ENCODE data around the gene R3HDML.
"Not testable (repeated sequence)": the region's sequence is repeated elsewhere in the genome, so short reads cannot be mapped to it uniquely, and the experiment has no call there.

R3HDML gene, protein sequence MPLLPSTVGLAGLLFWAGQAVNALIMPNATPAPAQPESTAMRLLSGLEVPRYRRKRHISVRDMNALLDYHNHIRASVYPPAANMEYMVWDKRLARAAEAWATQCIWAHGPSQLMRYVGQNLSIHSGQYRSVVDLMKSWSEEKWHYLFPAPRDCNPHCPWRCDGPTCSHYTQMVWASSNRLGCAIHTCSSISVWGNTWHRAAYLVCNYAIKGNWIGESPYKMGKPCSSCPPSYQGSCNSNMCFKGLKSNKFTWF

DNA sequence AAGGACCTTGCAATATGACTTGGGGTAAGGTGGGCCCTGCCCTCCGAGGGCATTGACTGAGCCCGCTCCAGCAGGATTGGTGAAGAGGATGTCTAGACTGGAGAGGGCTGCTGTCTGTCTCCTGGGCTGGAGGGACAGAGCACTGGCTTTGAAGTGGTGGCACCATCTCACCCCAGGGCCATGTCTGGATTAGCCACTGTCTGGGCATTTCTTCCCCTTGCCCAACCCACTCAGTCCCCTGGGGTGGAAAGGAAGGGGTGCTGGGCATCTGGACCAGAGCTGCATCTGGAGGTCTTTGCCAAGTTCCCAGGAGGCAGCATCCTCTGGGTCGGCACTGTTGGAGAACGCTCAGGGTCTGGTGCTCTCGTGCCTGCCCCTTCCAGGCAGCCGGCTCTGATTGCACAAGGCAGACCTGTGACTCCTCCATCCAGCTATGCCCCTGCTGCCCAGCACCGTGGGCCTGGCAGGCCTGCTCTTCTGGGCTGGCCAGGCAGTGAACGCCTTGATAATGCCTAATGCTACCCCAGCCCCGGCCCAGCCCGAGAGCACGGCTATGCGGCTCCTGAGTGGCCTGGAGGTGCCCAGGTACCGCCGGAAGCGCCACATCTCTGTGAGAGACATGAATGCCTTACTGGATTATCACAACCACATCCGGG, at the start of gene R3HDML:
Gene R3HDML (plus strand): TSS at position 319 of the 656 bp plus-strand sequence. CDS start 115 bp downstream, at position 434.
- DNase-seq, result no peak

DNA sequence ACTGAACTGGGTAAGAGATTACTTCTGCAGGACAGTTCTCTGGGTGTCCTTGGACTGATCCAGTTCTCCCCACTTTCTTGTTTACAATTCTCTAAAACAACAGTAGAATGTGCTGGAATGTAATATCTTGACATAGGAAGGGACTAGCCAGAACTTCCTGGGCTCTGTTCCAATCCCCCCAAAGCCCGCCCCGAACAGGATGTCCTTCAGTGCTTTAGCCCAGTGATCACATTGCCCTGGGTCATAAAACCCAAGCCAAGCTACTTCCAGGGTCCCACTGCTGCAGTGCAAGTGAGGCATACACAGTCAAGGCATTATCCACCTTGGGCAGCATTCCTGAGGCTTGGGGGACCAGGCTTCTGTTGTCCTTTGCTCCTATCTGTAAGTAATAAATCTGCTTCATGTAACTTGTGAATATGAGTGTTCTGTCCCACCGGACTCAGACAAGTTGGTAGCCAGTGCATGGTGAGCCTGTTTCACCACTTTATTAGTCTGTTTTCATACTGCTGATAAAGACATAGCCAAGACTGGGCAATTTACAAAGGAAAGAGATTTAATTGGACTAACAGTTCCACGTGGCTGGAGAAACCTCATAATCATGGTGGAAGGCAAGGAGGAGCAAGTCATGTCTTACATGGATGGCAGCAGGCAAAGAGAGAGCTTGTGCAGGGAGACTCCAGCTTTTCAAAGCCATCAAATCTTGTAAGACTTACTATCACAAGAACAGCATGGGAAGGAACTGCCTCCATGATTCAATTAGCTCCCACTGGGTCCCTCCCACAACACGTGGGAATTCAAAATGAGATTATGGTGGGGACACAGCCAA, 49.4 kb upstream of the R3HDML start:
- no peak for DNase-seq

DNA sequence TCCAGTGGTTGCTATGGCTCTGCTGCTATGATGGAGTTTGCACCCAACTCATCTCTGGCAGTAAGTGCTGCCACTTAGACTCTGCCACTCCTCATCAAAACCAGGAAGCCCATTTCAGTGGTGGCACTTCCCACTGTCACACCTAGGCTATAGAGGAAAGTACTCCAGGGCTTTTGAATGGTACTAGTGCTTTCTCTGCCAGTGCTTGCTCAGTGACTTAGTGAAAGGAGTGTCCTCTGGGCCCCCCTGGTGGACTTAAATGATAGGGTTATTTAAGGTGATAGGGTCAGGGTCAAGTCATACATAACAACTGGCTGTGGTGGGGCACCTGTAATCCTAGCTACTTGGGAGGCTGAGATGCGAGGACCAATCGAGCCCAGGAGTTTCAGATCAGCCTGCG, 48.6 kb upstream of the R3HDML start:
- no peak for DNase-seq

DNA sequence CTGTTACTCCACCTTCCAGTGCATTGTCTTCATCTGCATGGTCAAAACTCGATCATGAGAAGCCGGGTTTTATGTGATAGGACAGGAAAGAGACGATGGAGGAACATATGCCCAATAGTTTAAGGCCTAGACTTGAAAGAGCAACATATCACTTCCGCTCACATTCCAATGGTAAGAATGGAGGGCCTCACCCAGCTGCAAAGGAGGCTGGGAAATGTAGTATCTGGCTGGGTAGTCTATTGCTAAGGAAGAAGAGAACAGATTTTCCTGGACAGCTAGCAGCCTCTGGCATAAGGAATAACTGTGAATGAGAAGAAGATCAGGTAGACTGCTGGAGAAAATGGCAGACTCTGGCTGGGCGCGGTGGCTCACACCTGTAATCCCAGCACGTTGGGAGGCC, 45.1 kb upstream of the R3HDML start:
- no peak for DNase-seq

DNA sequence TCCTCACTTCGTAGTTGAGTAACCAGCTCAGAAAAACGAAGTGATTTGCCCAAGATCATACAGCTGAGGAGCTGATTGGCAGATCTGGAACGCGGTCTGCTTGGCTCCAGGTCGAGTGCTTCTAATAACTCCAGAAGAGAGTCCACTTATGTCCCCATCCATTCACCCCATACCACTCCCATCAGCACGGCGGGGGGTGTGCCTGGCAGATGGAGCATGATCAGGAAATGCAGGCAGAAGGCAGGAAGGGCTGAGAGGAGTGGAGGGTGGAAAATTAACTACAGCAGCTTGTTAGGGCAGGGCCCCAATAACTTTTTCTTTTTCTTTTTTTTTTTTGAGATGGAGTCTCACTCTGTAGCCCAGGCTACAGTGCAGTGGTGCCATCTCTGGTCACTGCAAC, 40.8 kb upstream of the R3HDML start:
- peak; percentile 56 for DNase-seq

DNA sequence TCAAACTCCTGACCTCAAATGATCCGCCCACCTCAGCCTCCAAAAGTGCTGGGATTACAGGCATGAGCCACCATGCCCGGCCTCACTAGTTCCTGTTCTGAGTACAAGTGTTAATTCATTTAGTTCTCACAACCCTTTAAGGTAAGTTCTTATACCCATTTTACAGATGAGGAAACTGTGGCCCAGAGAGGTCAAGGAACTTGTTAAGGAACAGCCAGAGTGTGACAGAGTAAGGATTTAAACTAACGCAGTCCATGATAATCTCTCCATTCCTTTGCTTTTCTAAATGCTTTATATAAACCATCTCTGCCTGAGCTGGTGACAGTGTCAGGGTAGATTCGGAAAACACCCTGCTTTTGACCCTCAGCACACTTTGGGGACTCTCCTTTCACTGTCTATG, 39.1 kb upstream of the R3HDML start:
- no peak for DNase-seq

DNA sequence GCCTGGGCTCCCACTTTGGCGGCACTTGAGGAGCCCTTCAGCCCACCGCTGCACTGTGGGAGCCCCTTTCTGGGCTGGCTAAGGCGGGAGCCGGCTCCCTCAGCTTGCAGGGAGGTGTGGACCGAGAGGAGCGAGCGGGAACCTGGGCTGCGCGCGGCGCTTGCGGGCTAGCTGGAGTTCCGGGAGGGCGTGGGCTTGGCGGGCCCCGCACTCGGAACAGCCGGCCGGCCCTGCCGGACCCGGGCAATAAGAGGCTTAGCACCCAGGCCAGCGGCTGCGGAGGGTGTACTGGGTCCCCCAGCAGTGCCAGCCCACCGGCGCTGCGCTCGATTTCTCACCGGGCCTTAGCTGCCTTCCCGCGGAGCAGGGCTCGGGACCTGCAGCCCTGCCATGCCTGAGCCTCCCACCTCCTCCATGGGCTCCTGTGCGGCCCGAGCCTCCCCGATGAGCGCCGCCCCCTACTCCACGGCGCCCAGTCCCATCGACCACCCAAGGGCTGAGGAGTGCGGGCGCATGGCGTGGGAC, 37.8 kb upstream of the R3HDML start:
- not testable (repeated sequence) for DNase-seq

DNA sequence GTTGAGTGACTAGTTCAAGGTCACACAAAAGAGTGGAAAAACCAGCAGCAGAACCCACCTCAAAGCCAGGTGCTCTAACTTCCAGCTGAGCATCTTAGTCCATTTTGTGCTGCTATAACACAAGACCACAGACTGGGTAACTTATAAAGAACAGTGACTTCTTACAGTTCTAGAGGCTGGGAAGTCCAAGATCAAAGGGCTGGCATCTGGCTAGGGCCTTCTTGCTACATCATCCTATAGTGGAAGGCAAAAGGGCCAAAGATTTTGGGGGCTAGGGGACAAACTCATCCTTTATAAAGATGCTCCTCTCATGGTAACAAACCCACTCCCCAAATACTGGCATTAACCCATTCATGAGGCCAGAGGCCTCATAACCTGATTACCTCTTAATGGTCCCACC, 35.6 kb upstream of the R3HDML start:
- DNase-seq, result no peak

DNA sequence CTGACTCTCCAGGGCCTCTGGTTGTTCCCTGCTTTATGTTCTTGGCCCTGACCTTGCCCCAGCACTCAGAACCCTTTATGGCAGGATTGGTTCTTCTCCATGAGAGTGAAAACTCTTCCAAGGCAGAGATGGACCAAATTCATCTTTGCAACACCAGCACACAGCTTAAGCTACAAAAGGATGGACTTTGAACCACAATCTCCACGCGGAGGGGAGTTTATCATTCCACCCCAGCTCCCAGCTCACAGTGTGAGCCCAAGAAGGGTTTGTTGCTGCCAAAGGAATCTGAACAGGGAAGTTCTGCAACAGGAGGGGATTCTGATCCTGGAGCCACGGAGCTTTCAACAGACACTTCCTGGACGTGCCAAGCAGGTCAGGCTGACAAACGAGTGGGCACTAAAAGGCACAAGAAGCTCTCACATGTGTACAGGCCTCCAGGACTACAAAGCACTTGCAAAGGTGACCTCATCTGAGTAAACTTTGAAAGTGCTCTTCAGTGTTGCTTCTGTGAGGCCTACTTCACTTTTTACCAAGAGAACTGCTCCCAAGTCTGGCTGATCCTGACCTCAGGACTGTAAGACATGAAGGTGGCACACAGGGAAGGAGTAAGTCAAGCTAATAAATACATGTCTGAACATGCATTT, 34.7 kb upstream of the R3HDML start:
- DNase-seq, result peak; percentile 59

DNA sequence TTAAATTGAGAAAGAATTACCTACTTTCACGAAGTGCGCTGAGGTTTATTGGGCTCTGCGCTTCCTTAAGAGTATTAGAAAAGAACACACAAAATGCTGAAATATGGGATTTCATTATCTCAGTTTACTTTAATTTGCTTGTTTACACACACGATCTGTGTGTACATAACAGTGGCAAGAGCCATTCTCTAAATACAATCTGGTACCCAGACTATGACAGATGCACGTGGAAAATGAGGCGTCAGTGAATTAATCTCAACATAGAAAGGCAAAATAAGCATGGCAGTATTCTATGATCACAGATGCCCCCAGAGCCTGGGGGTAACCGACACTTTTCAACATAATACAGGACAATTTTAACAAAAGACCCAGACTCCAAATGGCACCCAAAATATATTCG, 34.1 kb upstream of the R3HDML start:
- DNase-seq, result no peak

DNA sequence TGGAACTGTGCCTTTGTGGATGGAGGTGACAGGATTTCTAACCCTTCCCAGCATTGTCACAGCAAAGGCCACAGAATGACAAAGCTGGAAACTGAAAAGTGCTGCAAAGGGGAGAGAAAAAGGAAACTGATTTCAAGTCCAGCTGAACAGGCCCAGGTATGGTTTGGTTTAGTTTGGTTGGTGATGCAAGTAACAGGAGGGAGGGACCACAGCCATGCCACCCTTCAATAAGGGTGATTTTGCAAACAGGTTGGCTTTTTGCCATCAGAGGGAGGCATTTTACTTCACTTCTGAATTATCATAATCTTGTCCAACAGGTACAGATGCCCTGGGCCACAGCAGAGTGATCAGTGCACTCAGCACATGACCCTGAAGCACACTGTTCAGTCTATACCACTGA, 32.5 kb upstream of the R3HDML start:
- no peak for DNase-seq

DNA sequence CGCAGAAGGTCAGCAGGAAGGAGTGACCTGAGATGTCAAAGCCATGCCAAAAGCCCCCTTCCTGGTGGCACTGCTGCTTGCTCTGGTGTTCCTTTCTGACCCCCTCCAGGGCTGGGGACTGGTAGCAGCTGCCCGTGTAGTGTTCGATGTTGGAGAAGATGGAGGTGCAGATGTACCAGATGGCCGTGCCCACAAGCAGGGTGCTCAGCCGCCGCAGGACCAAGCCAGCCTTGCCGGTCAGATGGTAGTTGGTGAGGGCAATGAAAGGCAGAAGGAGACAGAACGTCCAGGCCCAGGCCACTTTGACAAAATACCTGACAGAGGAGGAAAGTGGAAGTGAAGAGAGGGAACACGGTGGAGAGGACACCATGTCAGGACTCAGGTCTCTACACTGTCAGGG, 29.9 kb upstream of the R3HDML start:
- DNase-seq, result no peak

DNA sequence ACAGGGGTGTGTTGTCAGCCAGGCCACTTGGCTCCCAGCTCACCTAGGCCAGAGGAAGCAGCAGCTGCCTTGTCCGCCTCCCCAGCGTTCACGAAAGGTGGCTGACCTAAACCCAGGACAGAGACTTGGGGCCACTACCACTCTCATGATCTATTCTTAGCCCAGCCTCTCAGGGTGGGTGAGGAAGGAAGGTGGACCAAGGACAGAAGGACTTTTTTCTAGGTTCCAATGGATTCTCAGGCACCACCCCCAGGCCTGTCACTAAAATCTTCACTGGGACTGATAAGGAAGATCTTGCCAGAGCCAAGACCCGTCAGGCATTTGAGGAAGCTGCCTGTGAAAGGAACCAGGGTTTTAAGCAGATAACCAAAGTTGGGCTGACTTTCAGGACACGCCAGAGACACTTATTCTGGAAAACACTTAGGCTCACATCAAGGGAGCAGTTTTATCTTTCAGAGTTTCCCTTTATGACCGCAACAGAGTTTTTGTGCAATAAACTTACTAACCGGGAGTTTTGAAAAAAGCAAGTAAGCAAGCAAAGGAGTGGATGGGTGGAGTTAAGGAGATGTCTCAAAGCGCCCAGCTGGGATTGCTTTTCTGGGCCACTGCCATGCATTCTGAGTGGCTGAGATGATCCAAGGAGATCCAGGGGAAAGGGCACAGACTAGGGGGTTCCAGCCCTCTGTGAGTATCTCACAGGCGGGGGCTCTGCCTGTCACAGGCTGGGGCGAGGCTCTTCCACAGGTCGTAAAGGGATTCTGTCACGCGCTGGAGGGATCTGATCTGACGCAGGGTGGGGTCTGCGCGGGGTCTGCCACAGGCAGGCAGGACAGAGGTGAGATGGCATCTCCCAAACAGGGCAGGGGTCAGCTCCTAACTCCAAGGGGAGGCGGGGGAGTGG, 26.8 kb upstream of the R3HDML start:
- no peak for DNase-seq

DNA sequence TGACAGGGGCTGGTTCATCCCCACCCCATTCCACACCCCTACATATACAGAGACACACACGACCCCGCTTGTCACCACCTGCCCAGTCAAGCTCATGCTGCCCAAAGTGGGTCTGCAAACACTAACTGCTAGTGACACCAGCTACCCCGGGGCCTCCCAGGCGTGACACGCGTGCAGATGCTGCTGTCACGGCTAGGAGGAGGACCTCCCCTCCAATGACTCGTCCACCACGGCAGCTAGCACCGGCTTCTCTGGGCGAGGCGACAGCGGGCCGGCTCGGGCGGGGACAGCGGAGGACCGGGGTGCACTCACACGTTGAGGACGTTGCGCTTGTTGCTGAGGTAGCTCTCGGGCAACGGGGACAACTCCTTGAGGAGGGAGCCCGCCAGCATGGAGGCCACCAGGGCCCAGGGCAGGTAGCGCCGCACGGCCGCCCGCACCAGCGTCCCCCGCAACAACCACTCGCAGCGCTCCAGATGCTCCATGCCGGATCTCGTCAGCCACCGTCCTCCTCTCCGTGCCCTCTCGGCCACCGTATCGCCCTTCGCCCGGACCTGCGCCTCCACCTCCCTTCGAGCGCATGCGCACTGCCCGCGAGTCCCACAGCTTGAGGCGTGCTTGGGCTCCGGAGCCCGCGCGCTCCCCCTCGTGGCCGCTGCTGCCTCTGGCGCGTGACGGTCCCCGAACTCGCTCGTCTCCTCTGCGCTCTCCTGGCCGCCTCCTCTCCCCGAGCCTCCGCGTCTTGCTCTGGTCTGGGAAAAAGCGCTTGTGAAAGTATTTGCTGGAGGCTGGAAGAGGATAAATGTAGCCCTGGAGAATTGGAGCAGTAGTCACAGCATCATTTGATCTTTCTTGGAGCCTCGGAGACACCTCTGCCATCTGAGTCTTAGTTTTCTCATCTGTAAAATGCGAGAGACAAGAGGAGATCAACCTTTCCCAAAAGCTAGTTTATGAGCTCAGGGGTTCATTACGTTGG, 25.9 kb upstream of the R3HDML start, which contains the start of gene FITM2:
Gene FITM2 (minus strand): TSS at position 539 of the 976 bp plus-strand sequence. CDS start 54 bp downstream, at position 485.
- peak; percentile 94 for DNase-seq

DNA sequence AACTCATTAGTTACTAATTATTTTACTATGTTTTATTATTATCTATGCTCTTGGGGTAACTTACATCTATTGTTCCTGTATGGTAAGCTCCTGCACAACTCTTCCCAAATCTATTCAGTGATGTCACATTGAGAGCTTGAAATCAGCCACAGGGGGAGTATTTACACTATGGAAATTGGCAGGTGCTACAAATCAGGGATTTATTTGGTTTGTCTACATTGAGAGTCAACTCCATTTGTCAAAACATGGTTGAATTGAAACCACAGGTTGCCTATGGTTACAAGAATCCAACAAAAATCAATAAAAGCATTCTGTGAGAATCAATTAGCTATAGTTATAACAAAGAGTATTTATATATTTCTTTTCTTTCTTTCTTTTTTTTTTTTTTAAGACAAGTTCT, 22.0 kb upstream of the R3HDML start:
- DNase-seq, result no peak

DNA sequence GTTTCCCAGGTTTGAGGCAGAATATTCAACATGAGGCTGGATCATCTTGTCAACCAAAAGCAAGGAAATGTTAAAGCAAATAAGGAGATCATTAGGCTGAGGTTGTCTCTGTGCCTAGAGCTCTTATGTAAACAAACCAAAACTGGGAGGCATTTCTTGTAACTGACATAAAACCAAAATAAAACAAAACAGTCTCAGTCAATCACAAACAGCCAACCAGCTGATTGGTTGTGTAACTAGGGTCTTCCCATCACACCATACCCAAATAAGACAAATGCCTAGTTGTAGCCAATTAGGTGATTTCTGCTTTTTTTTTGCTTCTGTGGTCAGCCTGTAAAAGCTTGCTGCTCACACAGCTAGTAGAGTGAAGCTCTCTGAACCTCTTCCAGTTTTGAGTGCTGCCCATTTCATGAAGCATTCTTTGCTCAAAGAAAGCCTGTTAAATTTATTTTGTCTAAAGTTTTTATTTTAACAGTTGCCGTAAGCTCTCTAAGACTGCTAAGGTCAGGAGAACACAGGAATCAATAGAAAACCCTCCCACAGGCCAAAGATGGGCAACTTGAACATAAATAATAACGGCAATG, 16.9 kb upstream of the R3HDML start:
- no peak for DNase-seq

DNA sequence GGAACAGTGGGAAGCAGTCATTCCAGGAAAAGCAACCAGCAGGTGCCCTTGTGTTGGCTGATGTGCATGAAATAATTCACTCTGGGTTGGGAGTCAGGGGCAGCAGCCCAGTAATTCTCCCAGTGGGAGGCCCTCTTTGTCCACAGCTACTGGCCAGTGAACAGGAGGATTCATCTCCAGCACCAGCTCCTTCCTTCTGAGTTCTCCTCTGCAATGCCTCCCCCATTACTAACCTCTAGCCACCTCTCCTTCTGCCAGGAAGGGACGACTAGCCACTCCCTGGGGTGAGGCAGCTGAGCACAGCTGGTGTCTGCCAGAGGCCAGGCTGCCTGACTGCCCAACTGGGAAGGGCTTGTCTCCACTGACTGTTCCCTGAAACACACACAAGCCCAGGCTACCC, 12.5 kb upstream of the R3HDML start:
- no peak for DNase-seq

DNA sequence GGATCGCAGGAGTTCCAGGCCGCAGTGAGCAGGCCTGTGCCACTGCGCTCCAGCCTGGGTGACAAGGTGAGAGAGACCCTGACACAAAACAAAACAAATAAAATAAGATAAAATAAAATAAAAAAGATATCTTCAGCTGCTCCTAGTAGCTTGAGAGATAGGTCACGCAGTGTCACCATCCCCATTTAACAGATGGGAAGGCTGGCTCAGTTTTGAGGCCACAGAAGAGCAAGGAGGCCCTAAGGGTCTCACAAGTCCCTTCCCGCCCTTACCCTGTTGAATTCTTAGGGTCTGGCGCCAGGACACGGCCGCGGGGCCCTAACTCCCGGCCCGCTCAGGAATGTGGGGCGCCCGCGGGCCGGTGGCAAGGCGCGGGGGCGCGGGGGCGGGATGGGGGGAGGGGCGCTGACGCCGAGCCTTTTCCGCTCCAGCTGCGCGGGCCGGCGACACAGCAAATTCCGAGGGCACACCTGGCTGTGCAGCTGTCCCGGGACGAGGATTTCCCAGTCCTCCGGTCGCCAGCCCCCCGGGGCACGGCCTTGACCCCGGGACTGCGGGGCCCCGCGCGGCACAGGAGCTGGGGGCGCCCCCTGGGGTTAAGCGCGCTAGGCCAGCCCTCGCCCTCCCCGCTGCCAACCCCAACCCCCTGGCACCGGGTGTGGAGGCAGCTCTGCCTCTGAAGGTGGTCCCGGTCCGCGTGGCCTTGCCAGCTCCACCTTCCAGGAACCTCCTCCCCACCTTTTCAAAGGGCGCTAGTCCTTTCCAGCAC, 10.3 kb upstream of the R3HDML start:
- DNase-seq, result no peak

DNA sequence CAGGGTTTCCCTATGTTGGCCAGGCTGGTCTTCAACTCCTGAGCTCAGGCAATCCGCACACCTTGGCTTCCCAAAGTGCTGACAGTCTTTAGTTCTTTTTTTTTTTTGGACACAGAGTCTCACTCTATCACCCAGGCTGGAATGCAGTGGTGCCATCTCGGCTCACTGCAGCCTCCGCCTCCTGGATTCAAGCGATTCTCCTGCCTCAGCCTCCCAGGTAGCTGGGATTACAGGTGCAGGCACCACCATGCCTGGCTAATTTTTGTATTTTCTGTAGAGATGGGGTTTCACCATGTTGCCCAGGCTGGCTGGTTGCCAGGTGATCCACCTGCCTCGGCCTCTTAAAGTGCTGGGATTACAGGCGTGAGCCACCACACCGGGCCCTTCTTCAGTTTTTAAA, 9.1 kb upstream of the R3HDML start:
- DNase-seq, result not testable (repeated sequence)

DNA sequence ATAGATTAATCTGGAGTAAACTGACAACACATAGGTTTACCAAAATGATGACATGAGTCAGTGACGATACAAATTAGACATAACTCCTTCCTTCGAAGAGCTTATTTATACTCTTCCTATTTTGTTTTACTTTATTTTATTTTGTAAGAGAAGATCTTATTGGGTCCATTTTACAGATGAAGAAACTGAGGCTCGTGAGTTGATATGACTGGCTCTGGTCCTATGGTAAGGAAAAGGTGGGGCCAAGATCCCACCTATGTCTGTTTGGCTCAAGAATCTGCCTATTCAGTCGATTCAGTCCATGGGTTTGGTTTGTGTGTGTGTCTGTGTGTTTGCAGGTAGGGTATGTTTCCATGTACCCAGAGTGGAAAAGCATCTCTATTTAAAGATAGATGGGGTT, 8.4 kb upstream of the R3HDML start:
- no peak for DNase-seq

Data from NCI-H774 (cell line).